Esophagus squamous epithelium (tissue), 5 donors: ENCODE data around the gene DHCR7. TPM values are rescaled to one million over a fixed set of nuclear protein-coding genes. Genes with fewer than 3 reads are reported as not detected.

Source experiments
- DNase-seq: peaks from one replicate; lab custom pipeline; 2025; lab: John Stamatoyannopoulos, UW
- H3K27ac ChIP-seq, 4 donors: fragments of 200-600 bp; sonication (generic); one replicate each; pipeline ENCODE4 v1.5.1; 2016 to 2019; ENCODE audit warnings: mild to moderate bottlenecking in 1 of 4
- H3K27me3 ChIP-seq, 4 donors: fragments of 200-600 bp; sonication (generic); 1 replicate in 3 of 4; 2 replicates in 1 of 4; pipeline versions ENCODE4 v1.5.1 to v1.6.0; 2017 to 2021; ENCODE audit warnings: antibody characterized with exemption in 1 of 4
- H3K36me3 ChIP-seq, 3 donors: fragments of 200-600 bp; sonication (generic); one replicate each; pipeline ENCODE4 v1.5.1; 2016 to 2019
- H3K4me1 ChIP-seq, 3 donors: fragments of 200-600 bp; sonication (generic); one replicate each; pipeline ENCODE4 v1.5.1; 2017 to 2019
- H3K4me3 ChIP-seq, 4 donors: fragments of 200-600 bp; sonication (generic); 1 replicate in 3 of 4; 2 replicates in 1 of 4; pipeline ENCODE4 v1.5.1; 2016 to 2019; ENCODE audit warnings: mild to moderate bottlenecking in 2 of 4, moderate library complexity in 1 of 4
- H3K9me3 ChIP-seq, 3 donors: fragments of 200-600 bp; sonication (generic); one replicate each; pipeline ENCODE4 v1.5.1; 2016 to 2019
- POLR2A ChIP-seq, 4 donors: fragments of 450-650 bp; IDR thresholded peaks; one replicate each; pipeline ENCODE4 v1.6.1; 2017; ENCODE audit warnings: antibody characterized with exemption in 4 of 4, mild to moderate bottlenecking in 4 of 4, moderate library complexity in 3 of 4
- WGBS, 2 donors: methylation state at CpG; one replicate each; pipeline ENCODE4 v1.1.5; 2018; 5-methylcytosine and 5-hydroxymethylcytosine counted together
- intact Hi-C: fragments of 100-400 bp; cut with DNase I; formaldehyde crosslinking; loops from one replicate; pipeline ENCODE4 v1.15.0; 2022
- total RNA-seq, 4 donors: library from RNA; depleted of rRNA; stranded (reverse); fragments of >200 nt; gene quantifications; one replicate each; pipeline ENCODE4 v1.1.0, GENCODE V29; 2016
- TF ChIP-seq, protein P1 (sequence below), 6 experiments: fragments of 450-650 bp in 4 of 6; fragments of 200-600 bp in 2 of 6; sonication (generic) in 2 of 6; IDR thresholded peaks; one replicate each; pipeline ENCODE4 v1.5.1; 2016 to 2019; ENCODE audit warnings: antibody characterized with exemption in 6 of 6, mild to moderate bottlenecking in 4 of 6, moderate library complexity in 4 of 6
- donor health status: DM: yes; HTN: yes; CAD: no.

The DHCR7 gene
- total RNA-seq, 4 donors from 2014 or later: 22.5 to 86.1 (median 36.5) TPM

DNA sequence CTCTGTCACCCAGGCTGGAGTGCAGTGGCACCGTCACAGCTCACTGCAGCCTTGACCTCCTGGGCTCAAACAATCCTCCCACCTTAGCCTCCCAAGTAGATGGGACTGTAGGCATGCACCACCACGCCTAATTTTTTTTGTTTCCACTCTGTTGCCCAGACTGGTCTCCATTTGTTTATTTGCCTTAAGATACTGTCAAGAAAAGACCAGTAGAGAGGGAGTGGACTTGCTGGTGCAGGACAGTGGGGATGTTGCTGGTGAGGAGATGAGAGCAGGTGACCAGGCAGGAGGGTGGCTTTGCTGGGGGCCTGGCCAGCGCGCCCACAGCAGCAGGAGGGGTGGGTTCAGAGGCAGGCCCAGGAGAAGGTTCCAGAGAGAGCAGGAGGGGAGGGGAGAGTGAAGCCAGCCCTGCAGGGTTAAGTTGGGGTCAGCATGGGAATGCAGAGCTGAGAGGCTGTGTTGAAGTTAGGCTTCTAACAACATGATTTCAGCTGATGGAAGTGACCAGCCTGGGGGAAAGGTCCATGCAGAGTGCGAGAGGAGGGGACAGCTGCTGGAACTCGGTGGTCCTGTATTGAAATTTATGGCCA lies 40.6 kb upstream of the DHCR7 start:
- Histone ChIP-seq H3K9me3 (no peaks in the 10 kb centered on the region), H3K4me3 (no peak overlapping the region), H3K27ac (no peak overlapping the region), H3K36me3 (peaks cover 21 to 98% (median 34%) of the 10 kb centered on the region in 3 donors), H3K4me1 (peaks cover 0 to 14% (median 3%) of the 10 kb centered on the region in 3 donors), H3K27me3 (no peaks in the 10 kb centered on the region)
- intact Hi-C loops: no loop called here
- WGBS, 2 donors: 65 to 85% methylated on average over 6 of the region's 6 CpGs
- DNase-seq: no peak
- TF ChIP-seq, protein P1, sequence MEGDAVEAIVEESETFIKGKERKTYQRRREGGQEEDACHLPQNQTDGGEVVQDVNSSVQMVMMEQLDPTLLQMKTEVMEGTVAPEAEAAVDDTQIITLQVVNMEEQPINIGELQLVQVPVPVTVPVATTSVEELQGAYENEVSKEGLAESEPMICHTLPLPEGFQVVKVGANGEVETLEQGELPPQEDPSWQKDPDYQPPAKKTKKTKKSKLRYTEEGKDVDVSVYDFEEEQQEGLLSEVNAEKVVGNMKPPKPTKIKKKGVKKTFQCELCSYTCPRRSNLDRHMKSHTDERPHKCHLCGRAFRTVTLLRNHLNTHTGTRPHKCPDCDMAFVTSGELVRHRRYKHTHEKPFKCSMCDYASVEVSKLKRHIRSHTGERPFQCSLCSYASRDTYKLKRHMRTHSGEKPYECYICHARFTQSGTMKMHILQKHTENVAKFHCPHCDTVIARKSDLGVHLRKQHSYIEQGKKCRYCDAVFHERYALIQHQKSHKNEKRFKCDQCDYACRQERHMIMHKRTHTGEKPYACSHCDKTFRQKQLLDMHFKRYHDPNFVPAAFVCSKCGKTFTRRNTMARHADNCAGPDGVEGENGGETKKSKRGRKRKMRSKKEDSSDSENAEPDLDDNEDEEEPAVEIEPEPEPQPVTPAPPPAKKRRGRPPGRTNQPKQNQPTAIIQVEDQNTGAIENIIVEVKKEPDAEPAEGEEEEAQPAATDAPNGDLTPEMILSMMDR (IDR thresholded peaks at IDR 0.05): no peak
- no peak for TF ChIP-seq POLR2A (IDR thresholded peaks at IDR 0.05)

DNA sequence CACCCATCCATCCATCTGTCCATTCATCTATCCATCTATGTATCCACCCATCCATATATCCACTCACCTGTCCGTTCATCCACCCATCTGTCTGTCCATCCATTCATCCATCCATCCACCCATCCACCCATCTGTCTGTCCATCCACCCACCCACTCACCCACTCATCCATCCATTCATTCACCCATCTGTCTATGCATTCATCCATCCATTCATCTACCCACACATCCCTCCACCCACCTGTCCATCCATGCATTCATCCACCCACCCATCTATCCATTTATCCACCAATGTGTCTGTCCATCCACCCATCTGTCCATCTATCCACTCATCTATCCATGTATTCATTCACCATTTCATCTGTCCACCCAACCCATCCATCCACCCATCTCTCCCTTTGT lies 38.1 kb upstream of the DHCR7 start:
- TF ChIP-seq POLR2A (IDR thresholded peaks at IDR 0.05): no peak
- TF ChIP-seq, protein P1 (IDR thresholded peaks at IDR 0.05): no peak
- Histone ChIP-seq H3K27me3 (no peaks in the 10 kb centered on the region), H3K36me3 (peaks cover 35 to 98% (median 43%) of the 10 kb centered on the region in 3 donors), H3K9me3 (no peaks in the 10 kb centered on the region), H3K4me3 (no peak overlapping the region), H3K27ac (no peak overlapping the region), H3K4me1 (peaks cover 3 to 24% (median 4%) of the 10 kb centered on the region in 3 donors)
- WGBS, 2 donors: 86 to 97% methylated on average over 1 of the region's 1 CpG
- intact Hi-C loops: no loop called here
- no peak for DNase-seq

DNA sequence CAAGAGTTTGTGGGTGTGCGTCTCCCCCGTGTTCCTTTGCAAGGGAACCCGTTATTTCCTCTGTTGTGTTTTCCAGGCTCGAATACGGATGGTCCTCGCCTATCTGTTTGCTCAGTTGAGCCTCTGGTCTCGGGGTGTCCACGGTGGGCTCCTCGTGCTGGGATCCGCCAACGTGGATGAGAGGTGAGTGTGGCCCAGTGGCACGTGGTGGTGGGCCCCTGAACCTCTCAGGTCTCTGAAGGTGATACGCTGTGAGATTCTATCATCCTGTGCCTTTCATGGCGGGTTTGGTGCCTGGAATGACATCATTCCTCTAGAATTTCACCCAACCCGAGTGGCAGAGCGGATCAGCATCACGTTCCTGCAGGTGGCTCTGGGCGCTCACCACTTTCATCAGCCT lies 37.3 kb upstream of the DHCR7 start:
- no peak for DNase-seq
- Histone ChIP-seq H3K27me3 (no peaks in the 10 kb centered on the region), H3K36me3 (peaks cover 32 to 98% (median 37%) of the 10 kb centered on the region in 3 donors), H3K9me3 (no peaks in the 10 kb centered on the region), H3K4me3 (no peak overlapping the region), H3K27ac (no peak overlapping the region), H3K4me1 (peaks cover 3 to 33% (median 9%) of the 10 kb centered on the region in 3 donors)
- TF ChIP-seq, protein P1 (IDR thresholded peaks at IDR 0.05): no peak
- no peak for TF ChIP-seq POLR2A (IDR thresholded peaks at IDR 0.05)
- 95 to 96% methylated on average over 15 to 18 of the region's 18 CpGs for WGBS, 2 donors
- intact Hi-C loops: no loop called here

DNA sequence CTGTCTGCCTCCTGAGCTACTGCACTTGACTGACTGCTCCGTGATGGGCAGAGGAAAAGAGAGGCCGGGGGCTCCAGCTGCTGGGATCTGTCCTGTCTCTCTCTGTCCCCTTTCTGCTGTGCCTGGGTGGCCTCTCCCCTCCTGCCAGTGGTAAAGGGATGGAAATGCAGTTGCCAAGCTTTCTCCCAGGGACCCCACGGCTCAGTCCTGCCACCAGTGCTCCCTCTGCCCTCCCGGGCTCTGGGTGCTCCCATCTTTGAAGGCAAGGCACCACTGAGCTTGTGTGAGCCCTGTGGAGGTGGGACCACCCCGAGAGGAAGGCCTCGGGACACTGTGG lies 36.8 kb upstream of the DHCR7 start:
- no peak for TF ChIP-seq POLR2A (IDR thresholded peaks at IDR 0.05)
- TF ChIP-seq, protein P1 (IDR thresholded peaks at IDR 0.05): no peak
- Histone ChIP-seq H3K9me3 (no peaks in the 10 kb centered on the region), H3K27ac (no peak overlapping the region), H3K4me1 (peaks cover 3 to 35% (median 9%) of the 10 kb centered on the region in 3 donors), H3K36me3 (peaks cover 32 to 98% (median 36%) of the 10 kb centered on the region in 3 donors), H3K4me3 (no peak overlapping the region), H3K27me3 (no peaks in the 10 kb centered on the region)
- intact Hi-C loops: no loop called here
- WGBS, 2 donors: 89 to 91% methylated on average over 5 to 6 of the region's 6 CpGs
- DNase-seq: no peak

DNA sequence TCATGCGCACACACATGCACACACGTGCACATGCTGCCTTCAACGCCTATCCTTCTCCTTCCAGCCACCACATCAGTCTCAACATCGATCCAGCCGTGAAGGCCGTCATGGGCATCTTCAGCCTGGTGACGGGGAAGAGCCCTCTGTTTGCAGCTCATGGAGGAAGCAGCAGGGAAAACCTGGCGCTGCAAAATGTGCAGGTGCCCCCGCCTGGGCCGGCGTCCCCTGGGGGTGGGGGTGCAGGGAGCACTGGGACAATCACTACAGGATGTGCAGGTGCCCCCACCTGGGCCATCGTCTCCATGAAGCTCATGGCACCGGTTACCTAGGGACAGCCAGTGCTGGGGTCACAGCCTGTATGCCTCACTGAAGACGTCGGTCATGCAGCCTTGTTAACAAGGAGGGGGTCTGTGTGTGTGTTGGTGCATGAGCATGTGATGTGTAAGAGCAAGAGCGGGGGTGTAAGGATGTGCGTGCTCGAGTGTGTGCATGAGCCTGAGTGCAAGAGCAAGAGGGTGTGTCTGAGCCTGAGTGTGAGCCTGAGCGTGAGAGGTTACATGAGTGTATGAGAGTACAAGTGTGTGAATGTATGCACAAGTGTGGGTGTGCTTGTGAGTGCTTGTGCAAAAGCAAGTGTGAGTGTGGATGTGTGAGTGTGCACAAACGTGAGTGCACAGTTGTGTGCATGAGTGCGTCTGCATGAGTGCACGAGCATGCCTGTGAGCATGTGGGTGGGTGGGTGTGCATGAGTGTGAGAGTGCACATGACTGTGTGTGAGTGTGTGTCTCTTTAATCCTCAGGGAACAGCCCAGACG lies 36.3 kb upstream of the DHCR7 start:
- H3K27ac ChIP-seq: no peak overlapping the region
- peaks cover 32 to 98% (median 36%) of the 10 kb centered on the region in 3 donors for H3K36me3 ChIP-seq
- no peaks in the 10 kb centered on the region for H3K9me3 ChIP-seq
- DNase-seq: no peak
- H3K4me1 ChIP-seq: peaks cover 3 to 35% (median 9%) of the 10 kb centered on the region in 3 donors
- WGBS, 2 donors: 94 to 97% methylated on average over 11 to 17 of the region's 23 CpGs
- intact Hi-C loops: loop anchor here (5.0 kb wide), 1 partner anchor 63 kb away; the partner anchor contains the start of gene KRTAP5-9
- H3K27me3 ChIP-seq: no peaks in the 10 kb centered on the region
- H3K4me3 ChIP-seq: no peak overlapping the region
- TF ChIP-seq, protein P1 (IDR thresholded peaks at IDR 0.05): no peak
- TF ChIP-seq POLR2A (IDR thresholded peaks at IDR 0.05): no peak
